NCI-H82 treated with DMSO at 0.1 percent for 48 hours (cell line): ENCODE measurements around the gene LMF1.

Source experiments
- DNase-seq: peaks from one replicate; lab custom pipeline; 2025; ENCODE audit not compliant: unreplicated experiment; lab: John Stamatoyannopoulos, UW

Gene LMF1

DNA sequence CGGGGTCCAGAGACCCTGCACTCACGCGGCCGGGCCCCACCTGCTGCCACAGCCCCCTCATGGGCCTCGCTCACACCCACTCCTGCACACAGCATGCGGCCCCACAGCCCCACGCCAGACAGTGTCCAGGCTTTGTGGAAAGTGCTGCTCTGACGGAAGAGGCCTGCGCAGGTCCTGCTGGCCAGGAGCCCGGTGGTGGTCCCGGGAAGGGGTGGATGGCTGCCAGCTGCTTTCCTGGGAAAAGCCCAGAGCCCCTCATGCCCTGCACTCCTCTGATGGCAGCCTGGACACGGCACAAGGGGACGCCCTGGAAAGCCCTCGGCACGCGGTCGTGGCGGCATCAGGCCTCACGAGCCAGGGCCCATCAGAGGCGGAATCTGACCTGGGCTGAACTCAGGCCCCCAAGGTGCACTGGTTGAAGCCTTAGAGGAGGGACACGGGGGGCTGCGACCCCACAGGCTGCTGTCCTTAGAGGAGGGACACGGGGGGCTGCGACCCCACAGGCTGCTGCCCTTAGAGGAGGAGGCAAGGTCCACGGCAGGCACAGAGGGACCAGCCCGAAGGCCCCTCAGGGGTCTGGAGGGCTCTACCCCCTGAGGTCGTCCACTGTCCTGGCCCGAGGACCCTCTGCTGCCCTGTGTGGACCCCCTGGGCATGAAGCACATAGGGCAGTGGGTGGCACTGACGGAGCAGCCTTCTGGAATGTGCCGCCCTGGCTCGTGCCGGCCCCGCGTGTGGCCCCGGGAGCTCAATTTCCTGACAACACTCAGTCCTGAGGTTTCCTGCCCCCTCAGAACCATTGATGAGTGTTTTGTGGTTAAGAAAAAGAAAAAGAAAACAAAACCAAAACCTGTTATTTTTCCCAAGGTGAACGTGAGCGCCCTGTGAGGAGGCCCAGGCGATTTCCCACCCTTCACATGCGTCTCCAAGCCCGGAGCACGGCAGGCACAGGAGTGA, 32.9 kb upstream of the LMF1 start:
- DNase-seq, result no peak

GRCh38 chr16:1002399-1003166, 31.8 kb upstream of the LMF1 start:
- DNase-seq, result no peak

- no peak for DNase-seq
These were observed 30.3 kb upstream of the LMF1 start for GRCh38 chr16:1001096-1001495.

DNA sequence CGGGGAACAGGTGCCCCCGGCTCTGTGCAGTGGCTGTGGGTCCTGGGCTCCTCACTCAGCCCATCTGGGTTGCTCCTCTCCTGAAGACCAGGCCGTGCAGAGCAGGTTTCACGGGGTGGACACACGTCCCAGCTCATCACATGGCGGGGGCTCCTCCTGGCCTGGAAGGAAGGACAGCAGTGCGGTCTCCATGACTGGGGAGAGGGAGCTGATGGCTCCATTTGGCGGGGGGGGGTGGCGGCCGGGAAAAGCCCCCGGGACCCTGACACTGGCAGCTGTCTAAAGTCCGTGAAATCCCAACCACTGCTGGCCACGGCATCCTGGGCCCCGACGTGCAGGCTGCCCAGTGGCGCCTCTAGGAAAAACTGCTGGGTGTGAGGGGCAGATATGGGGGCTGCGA, 29.8 kb upstream of the LMF1 start:
- DNase-seq, result no peak

- DNase-seq, result no peak
These were observed 28.9 kb upstream of the LMF1 start for GRCh38 chr16:999677-1000076.

DNA sequence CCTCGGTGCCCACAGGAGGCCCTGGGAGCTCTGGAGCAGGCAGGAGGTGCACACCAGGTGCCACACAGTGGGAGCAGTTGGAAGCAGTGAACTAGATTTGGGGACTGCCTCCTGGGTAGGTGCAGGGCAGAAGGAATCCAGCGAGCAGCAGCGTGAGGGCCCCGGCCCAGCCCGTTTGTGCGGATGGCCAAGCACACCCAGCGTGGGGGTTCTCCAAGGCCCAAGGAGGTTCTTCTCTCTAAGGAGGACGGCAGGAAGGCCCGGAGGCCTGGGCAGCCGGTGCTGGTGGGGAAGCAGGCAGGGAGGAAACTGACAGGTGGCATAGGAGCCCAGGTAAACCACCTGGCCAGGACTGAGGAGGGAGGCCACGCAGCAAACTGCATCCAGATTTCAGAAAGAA, 27.8 kb upstream of the LMF1 start:
- no peak for DNase-seq

GRCh38 chr16:998211-998610, 27.4 kb upstream of the LMF1 start:
- no peak for DNase-seq

DNA sequence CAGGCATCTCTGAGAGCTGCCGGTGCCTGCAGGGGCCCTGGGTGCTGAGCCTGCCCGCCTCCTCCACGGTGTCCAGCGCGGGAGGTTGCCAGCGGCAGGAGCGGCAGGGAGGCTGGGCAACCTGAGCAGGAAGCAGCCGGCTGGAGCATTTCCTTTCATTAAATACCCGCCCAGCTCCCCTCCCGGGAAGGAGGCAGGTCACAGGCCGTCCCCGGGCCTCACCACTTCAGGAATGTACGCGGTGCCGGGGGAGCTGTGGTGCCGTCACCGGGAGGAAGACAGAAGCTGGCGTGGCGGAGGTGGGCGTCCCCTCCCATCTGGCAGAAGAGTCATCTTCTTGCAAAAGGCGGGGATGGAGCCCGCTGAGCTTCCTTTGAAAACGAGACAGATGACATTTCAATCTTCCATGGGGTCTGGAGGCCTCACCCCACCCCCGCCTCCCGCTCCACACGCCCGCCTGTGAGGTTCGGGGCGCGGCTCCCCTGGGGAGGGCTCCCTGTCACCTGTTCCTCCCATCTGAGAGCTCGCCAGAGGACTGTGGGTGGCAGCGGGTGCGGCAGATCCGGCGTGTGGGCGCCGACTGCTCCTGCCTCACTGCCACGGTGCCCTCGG, 26.8 kb upstream of the LMF1 start:
- no peak for DNase-seq

GRCh38 chr16:996681-997080, 25.9 kb upstream of the LMF1 start:
- DNase-seq, result no peak

DNA sequence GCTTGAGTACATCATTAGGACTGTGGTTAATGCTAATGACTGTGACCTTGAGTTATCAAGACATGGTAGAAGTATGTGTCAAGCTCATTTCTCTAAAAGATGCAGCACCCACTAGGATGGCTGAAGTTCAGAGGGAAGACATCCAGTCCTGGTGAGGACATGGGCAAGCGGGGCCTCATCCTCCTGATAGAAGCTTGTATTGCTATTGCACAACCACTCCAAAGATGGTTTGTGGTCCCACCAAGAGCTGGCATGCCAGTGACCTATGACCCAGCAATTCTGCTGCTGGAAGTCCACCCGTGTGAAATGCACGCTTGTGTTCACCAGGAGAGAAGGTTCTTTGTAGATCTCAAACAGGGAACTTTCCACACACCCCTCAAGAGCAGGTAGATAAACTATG, 25.0 kb upstream of the LMF1 start:
- DNase-seq, result no peak

DNA sequence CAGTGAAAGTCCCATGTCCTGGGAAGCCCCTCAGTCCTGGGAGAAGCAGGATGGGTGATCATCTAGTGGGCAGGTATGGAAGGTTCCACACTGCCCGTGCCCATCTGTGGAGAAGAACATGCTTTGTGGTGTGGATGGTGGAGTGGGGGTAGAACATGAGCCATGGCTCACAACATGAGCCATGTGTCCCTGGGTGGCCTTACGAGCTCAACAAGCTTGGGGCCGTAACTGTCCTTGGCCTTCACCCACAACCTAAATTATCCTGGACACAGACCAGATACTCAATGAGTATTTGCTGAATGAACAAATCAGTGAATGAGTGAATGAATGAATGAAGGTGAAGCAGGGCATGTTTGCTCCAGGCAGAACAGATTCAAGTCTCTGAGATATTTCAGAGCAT, 24.3 kb upstream of the LMF1 start:
- no peak for DNase-seq

DNA sequence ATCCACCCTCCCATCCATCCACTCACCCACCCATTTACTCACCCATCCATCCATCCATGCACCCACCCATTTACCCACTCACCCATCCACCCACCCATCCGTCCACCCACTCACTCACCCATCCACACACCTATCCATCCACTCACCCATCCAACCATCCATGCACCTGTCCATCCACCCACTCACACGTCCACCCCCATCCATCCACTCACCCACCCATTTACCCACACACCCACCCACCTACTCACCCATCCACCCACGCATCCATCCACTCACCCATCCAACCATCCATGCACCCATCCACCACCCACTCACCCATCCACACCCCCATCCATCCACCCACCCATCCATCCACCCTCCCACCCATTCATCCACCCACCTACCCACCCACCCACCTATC, 22.9 kb upstream of the LMF1 start:
- no peak for DNase-seq

GRCh38 chr16:991773-992172, 21.0 kb upstream of the LMF1 start:
- no peak for DNase-seq

DNA sequence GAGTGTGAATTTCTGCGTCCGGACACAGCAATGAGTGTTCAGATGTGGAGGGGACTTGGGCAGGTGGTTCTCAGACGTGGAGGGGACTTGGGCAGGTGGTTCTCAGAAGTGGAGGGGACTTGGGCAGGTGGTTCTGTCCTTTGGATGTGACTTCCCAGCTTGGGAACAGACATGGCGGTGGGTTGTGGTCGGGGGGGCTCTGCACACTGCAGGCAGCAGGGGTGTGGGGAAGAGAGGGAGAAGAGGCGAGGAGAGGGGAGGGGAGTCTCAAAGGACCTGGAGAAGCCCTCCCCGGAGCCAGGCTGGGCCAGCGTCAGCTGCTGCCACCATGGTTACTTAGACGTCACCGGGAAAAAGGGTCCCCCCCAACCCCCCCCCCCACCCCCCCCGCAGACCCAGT, 20.6 kb upstream of the LMF1 start:
- no peak for DNase-seq

GRCh38 chr16:990516-991291, 19.9 kb upstream of the LMF1 start:
- no peak for DNase-seq

GRCh38 chr16:989354-989814, 18.6 kb upstream of the LMF1 start:
- DNase-seq, result no peak

DNA sequence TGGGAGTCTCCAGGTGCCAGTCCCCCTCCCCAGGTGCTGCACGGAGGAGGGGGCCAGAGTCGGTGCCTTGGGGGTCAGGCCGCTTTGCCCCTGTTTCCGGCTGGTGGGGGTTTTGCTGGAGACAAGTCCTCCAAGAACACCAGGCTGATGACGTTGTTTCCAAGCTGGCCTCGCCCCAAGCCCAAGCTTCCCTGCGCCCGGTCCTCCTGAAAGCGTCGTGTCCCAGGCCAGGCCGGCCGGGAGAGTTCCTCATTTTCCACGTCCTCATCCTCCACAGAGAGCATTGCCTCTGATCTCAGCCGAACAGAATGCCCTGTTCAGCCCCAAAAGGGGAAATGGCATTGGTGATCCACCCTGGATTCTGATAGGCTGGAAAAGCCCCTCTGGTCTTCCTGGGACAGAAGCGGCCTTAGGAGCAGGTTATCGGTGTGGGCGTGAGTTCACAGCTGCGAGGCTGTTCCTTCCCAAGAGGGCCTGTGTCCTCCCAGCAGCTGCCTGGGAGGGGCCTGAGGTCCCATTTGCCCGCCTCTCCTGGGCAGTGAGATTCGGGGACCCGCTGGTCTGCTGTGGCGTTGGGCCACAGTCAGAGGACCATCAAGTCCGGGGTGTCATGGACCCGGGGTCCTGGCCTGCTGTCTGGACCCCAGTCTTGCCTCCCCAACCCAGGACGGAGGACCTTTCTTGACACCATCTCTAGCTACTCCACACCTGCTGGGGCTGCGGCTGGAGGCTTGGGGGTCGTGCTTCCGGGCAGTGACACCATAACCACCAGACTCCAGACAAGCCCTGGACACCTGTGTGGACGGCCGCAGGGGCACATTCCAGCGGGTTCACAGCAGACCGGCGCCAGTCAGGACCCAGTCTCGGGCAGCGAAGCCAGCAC, 17.9 kb upstream of the LMF1 start:
- no peak for DNase-seq

DNA sequence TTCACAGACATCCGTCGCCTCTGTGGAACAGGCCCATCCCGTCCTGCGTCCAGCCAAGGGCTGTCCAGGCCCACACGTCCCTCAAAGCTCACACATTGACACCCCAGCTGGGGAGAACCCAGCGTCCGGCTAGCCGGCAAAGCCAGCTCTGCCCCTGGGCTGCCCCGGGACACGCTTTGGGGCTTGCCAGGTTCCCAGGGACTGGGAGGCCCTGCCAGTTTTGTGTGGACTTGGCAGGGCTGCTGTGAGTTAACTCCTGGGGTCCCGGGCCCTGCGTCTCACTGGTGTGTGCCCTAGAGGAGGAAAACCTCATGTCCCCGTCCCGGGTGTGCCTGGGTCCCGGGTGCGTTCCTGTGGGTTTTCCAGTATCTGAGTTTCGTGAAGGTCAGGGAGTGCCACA, 17.1 kb upstream of the LMF1 start:
- no peak for DNase-seq

GRCh38 chr16:986925-987582, 16.3 kb upstream of the LMF1 start:
- no peak for DNase-seq
